GM12878 (cell line): Measurements from ENCODE around the gene SRGAP2C. TPM values are rescaled to one million over a fixed set of nuclear protein-coding genes. Genes with fewer than 3 reads are reported as not detected.
A peak's percentile ranks its signal among the peaks of the same experiment; 100 is the strongest.
"Not testable (repeated sequence)": the region's sequence is repeated elsewhere in the genome, so short reads cannot be mapped to it uniquely, and the experiment has no call there.

Source experiments
- ATAC-seq: fragments of 200-7000 bp; cut with Tn5 transposase; 3 replicates; pipeline ENCODE4 v1.9.1; 2020; ENCODE audit warnings: mild to moderate bottlenecking, moderate library complexity
- BruUV-seq: library from RNA; stranded (reverse); fragments of 400-500 nt; replicated peaks from 2 replicates; lab custom pipeline; 2021; lab: Mats Ljungman, UMichigan
- CTCF ChIA-PET: fragments of 300-600 bp; sonication (Branson Sonifier 250); formaldehyde crosslinking; extraction: SDS; loops from one replicate; lab custom pipeline; 2021; ENCODE audit warnings: inconsistent platforms; lab: Yijun Ruan, JAX
- POLR2A ChIA-PET: fragments of 350-600 bp; formaldehyde crosslinking; extraction: SDS; loops from one replicate; lab custom pipeline; 2021; ENCODE audit warnings: inconsistent platforms; lab: Charles Lee
- RAD21 ChIA-PET: fragments of 300-600 bp; sonication (Branson Sonifier 250); formaldehyde crosslinking; loops from one replicate; lab custom pipeline; 2023; ENCODE audit warnings: antibody characterized with exemption; ENCODE audit not compliant: unreplicated experiment; lab: Charles Lee
- SMC1A ChIA-PET: fragments of 300-600 bp; sonication (Branson Sonifier 250); formaldehyde crosslinking; loops from one replicate; lab custom pipeline; 2023; ENCODE audit not compliant: unreplicated experiment, uncharacterized antibody; lab: Charles Lee
- DNase-seq: peaks from one replicate; pipeline ENCODE4 v3.0.0-alpha.2; 2011; ENCODE audit warnings: low read depth, low spot score
- FAIRE-seq: peaks from 3 replicates; lab custom pipeline; 2011; peaks lifted over from hg19 to GRCh38; lab: Jason Lieb, UNC
- H2AFZ ChIP-seq: 2 replicates; pipeline ENCODE4 v1.6.0; 2011; ENCODE audit warnings: low read depth, low read length, control low read depth; ENCODE audit not compliant: control insufficient read depth
- H3K27ac ChIP-seq: 2 replicates; pipeline ENCODE4 v1.5.1; 2011; ENCODE audit warnings: control low read depth; ENCODE audit not compliant: control insufficient read depth, insufficient read depth
- H3K27me3 ChIP-seq, 2 experiments: replicated peaks in 1 of 2; 2 replicates each; pipeline versions ENCODE4 v1.6.0 to v1.6.1; 2011; ENCODE audit warnings: low read length in 1 of 2; ENCODE audit not compliant: control insufficient read depth in 2 of 2, insufficient read depth in 2 of 2
- H3K36me3 ChIP-seq, 2 experiments: 2 replicates each; pipeline ENCODE4 v1.5.1; 2011; ENCODE audit warnings: low read length in 1 of 2; ENCODE audit not compliant: control insufficient read depth in 2 of 2, insufficient read depth in 2 of 2
- H3K4me1 ChIP-seq: 2 replicates; pipeline ENCODE4 v1.6.1; 2011; ENCODE audit warnings: mild to moderate bottlenecking, low read length, moderate library complexity, mixed read lengths; ENCODE audit not compliant: control insufficient read depth, insufficient read depth
- H3K4me2 ChIP-seq: 2 replicates; pipeline ENCODE4 v1.6.0; 2011; ENCODE audit warnings: control low read depth; ENCODE audit not compliant: control insufficient read depth, insufficient read depth
- H3K4me3 ChIP-seq: fragments of 200-600 bp; sonication (generic); 2 replicates; pipeline ENCODE4 v1.5.1; 2016
- H3K79me2 ChIP-seq: 2 replicates; pipeline ENCODE4 v1.6.0; 2011; ENCODE audit warnings: low read length; ENCODE audit not compliant: control insufficient read depth, insufficient read depth
- H3K9ac ChIP-seq: 2 replicates; pipeline ENCODE4 v1.8.0; 2011; ENCODE audit warnings: low read length, control low read depth, mixed read lengths; ENCODE audit not compliant: control insufficient read depth, insufficient read depth
- H3K9me3 ChIP-seq: replicated peaks from 3 replicates; pipeline ENCODE4 v1.5.1; 2011; ENCODE audit warnings: mild to moderate bottlenecking, low read length; ENCODE audit not compliant: control insufficient read depth, insufficient read depth
- H4K20me1 ChIP-seq: 2 replicates; pipeline ENCODE4 v1.6.0; 2011; ENCODE audit not compliant: control insufficient read depth, insufficient read depth
- WGBS: methylation state at CpG from one replicate; pipeline ENCODE4 v1.1.6; 2016; ENCODE audit warnings: low lambda C conversion rate; ENCODE audit not compliant: insufficient replicate concordance, insufficient coverage; ENCODE audit errors: missing lambda C conversion rate; 5-methylcytosine and 5-hydroxymethylcytosine counted together
- in situ Hi-C: fragments of 300-500 bp; cut with MboI; formaldehyde crosslinking; loops from 9 replicates; pipeline ENCODE4 v1.14.3; 2018; ENCODE audit warnings: mixed read lengths
- intact Hi-C: fragments of 100-400 bp; cut with micrococcal nuclease; formaldehyde crosslinking; loops from one replicate; pipeline ENCODE4 v1.14.2; 2022; ENCODE audit not compliant: unreplicated experiment
- polyA plus RNA-seq, 11 experiments: library from polyadenylated mRNA; depleted of rRNA in 4 of 11; unstranded in 6 of 11; stranded (reverse) in 5 of 11; fragments of >200 nt; fragmentation: Nextera tagmentation in 4 of 11; fragmentation: Illumina TruSeq in 1 of 11; extraction: Ambion mirVana in 4 of 11; extraction: Trizol in 1 of 11; gene quantifications; 1 replicate in 1 of 11; 2 replicates in 10 of 11; pipeline versions ENCODE4 v1.2.1 to v1.2.3, GENCODE V29; 2011 to 2016; ENCODE audit warnings: inconsistent platforms in 2 of 11, missing spikeins in 2 of 11, low read depth in 1 of 11
- total RNA-seq, 4 experiments: library from RNA; depleted of rRNA in 3 of 4; stranded (reverse); fragments of >200 nt in 3 of 4; fragmentation: Illumina TruSeq in 1 of 4; extraction: Trizol in 1 of 4; gene quantifications; 2 replicates each; pipeline versions ENCODE4 v1.2.1 to v1.2.3, GENCODE V29; 2013 to 2021

Gene SRGAP2C
- total and polyA plus RNA-seq, 10 of the 15 experiments (the other 5 are each of a cell fraction or from before 2014, with no cell fraction given), result 0.82 to 7.6 (median 2.3) TPM

DNA sequence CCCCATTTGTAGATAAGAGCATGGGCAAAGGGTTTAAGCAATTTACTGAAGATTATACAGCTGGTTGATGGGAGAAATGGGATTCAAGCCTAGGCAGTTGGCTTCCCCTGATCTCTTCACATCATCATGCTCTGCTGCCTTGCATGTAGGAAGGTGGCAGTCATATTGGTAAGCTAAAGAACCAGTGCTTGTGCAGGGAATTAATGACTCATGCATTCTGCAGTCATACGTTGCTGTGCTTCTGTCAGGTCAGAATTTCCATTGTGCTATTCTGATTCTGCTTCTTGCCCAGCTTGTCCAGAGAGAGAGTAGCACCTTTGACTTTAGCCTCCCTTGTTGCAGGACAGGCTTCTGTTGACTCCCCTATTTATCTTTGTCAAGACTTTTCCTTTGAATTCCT is 153.2 kb downstream of the SRGAP2C start:
- H2AFZ ChIP-seq, H3K79me2 ChIP-seq, intact Hi-C loops, FAIRE-seq, H3K36me3 ChIP-seq, BruUV-seq, in situ Hi-C loops, SMC1A ChIA-PET, H3K4me3 ChIP-seq, H4K20me1 ChIP-seq, H3K9me3 ChIP-seq, RAD21 ChIA-PET, POLR2A ChIA-PET, H3K27ac ChIP-seq, H3K4me1 ChIP-seq, CTCF ChIA-PET, H3K4me2 ChIP-seq, H3K9ac ChIP-seq, H3K27me3 ChIP-seq, DNase-seq: not testable (repeated sequence)
- no CpG with 5 or more reads among the region's 1 CpG for WGBS
- peak; percentile 78 for ATAC-seq

- not testable (repeated sequence) for FAIRE-seq
Observed at GRCh38 chr1:121339611-121340010, 154.8 kb downstream of the SRGAP2C start.

DNA sequence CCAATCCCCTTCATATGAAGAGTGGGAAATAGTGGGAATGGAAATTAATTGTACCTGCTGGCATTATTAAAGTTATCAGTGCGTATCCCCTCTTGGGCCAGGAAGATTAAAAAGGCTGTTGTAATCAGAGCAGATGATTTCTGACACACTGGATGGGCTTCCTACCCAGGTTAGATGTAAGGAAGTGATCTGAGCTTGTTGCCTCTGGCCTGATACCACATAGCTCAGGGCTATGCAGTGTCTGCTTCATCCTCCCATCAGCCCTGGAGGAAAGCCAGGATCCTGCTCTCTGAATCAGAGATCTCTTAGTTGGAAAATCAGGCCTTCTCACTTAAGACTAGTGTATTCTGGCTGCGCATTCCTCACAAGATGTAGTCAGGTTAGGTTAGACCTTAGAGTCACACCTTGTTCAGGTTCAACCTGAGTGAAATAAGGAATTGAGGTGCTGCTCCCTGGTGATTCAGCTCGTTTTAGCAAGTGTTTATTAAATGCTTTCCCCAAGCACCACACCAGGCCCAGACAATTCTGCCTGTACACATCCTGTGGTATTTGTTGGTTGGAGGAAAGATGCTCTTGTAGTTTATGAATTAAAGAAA is 158.6 kb downstream of the SRGAP2C start:
- H3K9me3 ChIP-seq, BruUV-seq, FAIRE-seq, H2AFZ ChIP-seq, SMC1A ChIA-PET, H3K27me3 ChIP-seq, H3K27ac ChIP-seq, H3K9ac ChIP-seq, H3K79me2 ChIP-seq, H3K4me2 ChIP-seq, H4K20me1 ChIP-seq, POLR2A ChIA-PET, in situ Hi-C loops, H3K4me3 ChIP-seq, DNase-seq, CTCF ChIA-PET, RAD21 ChIA-PET, ATAC-seq, H3K4me1 ChIP-seq, intact Hi-C loops, H3K36me3 ChIP-seq: not testable (repeated sequence)
- 100% methylated on average over 1 of the region's 3 CpGs for WGBS

More at GRCh38 chr1:121339611-121340010, 154.8 kb downstream of the SRGAP2C start:
- CTCF ChIA-PET, BruUV-seq, H3K27ac ChIP-seq, H3K4me3 ChIP-seq, H4K20me1 ChIP-seq, H3K9me3 ChIP-seq, H3K27me3 ChIP-seq, SMC1A ChIA-PET, DNase-seq, H3K79me2 ChIP-seq, H3K4me2 ChIP-seq, in situ Hi-C loops, POLR2A ChIA-PET, H3K36me3 ChIP-seq, H2AFZ ChIP-seq, RAD21 ChIA-PET, intact Hi-C loops, H3K9ac ChIP-seq, H3K4me1 ChIP-seq: not testable (repeated sequence)
- ATAC-seq, result peak; percentile 87
- WGBS, result no CpG with 5 or more reads among the region's 2 CpGs

GRCh38 chr1:121344355-121344754 is 159.6 kb downstream of the SRGAP2C start:
- ATAC-seq, intact Hi-C loops, H3K36me3 ChIP-seq, H4K20me1 ChIP-seq, RAD21 ChIA-PET, H3K4me2 ChIP-seq, CTCF ChIA-PET, FAIRE-seq, H3K4me1 ChIP-seq, H2AFZ ChIP-seq, in situ Hi-C loops, POLR2A ChIA-PET, H3K27ac ChIP-seq, H3K79me2 ChIP-seq, SMC1A ChIA-PET, BruUV-seq, DNase-seq, H3K27me3 ChIP-seq, H3K9ac ChIP-seq, H3K9me3 ChIP-seq, H3K4me3 ChIP-seq: not testable (repeated sequence)
- WGBS, result no CpG with 5 or more reads among the region's 3 CpGs
